SK-N-SH treated with all-trans-retinoic acid at 6 μM for 48 hours (cell line): ENCODE results near the gene PVRIG.

Experiments used
- CREB5 ChIP-seq: fragments of 250-450 bp; sonication (Bioruptor Pico); IDR thresholded peaks from 2 replicates; pipeline ENCODE4 v1.5.1; 2020; ENCODE audit warnings: low read depth, mild to moderate bottlenecking, moderate library complexity
- CSRNP3 ChIP-seq: fragments of 250-450 bp; sonication (Bioruptor Pico); IDR thresholded peaks from 2 replicates; pipeline ENCODE4 v1.5.1; 2021; ENCODE audit warnings: mild to moderate bottlenecking, moderate library complexity
- PATZ1 ChIP-seq: fragments of 250-450 bp; sonication (Bioruptor Pico); IDR thresholded peaks from 2 replicates; pipeline ENCODE4 v1.8.0; 2020; ENCODE audit warnings: mild to moderate bottlenecking, moderate library complexity, borderline replicate concordance
- PPARA ChIP-seq: fragments of 250-450 bp; sonication (Bioruptor Pico); IDR thresholded peaks from 2 replicates; pipeline ENCODE4 v1.5.0; 2020; ENCODE audit warnings: mild to moderate bottlenecking, borderline replicate concordance
- TCF4 ChIP-seq: fragments of 250-450 bp; sonication (Bioruptor Pico); IDR thresholded peaks from 2 replicates; pipeline ENCODE4 v1.8.0; 2021; ENCODE audit warnings: mild to moderate bottlenecking, moderate library complexity, borderline replicate concordance
- ZNF70 ChIP-seq: fragments of 450-650 bp; formaldehyde crosslinking; IDR thresholded peaks from 2 replicates; pipeline ENCODE4 v1.5.0; 2020; ENCODE audit warnings: mild to moderate bottlenecking, moderate library complexity

GRCh38 chr7:100175296-100175935 lies 44.3 kb upstream of the PVRIG start:
- TF ChIP-seq CSRNP3 (CRISPR knock-in tag) (no peak), CREB5 (CRISPR knock-in tag) (no peak), ZNF70 (CRISPR knock-in tag) (no peak), PATZ1 (CRISPR knock-in tag) (no peak), TCF4 (CRISPR knock-in tag) (no peak), PPARA (CRISPR knock-in tag) (no peak)
